ENCODE results near the gene RAF1.
"Not testable (repeated sequence)": the region's sequence is repeated elsewhere in the genome, so short reads cannot be mapped to it uniquely, and the experiment has no call there.

Gene RAF1

GRCh38 chr3:12556690-12557472 lies 107.0 kb downstream of the RAF1 start, which contains the start of gene MKRN2:
Gene MKRN2, plus strand, starts transcription at chr3:12557087. Its CDS starts 64 bp downstream, at chr3:12557151.
- DNase-seq: peak; percentile 68

- no peak for DNase-seq
Measured at GRCh38 chr3:12556314-12556689, 107.6 kb downstream of the RAF1 start.

GRCh38 chr3:12553921-12554391 lies 110.0 kb downstream of the RAF1 start:
- DNase-seq: no peak

- no peak for DNase-seq
Measured at GRCh38 chr3:12549971-12550760, 113.8 kb downstream of the RAF1 start.

- DNase-seq: no peak
Measured at GRCh38 chr3:12545473-12545791, 118.5 kb downstream of the RAF1 start, which contains the start of gene MKRN2OS. Gene MKRN2OS, minus strand, starts transcription at chr3:12545499. Its CDS starts 35 bp downstream, at chr3:12545464.

GRCh38 chr3:12544652-12545472 lies 119.1 kb downstream of the RAF1 start:
- DNase-seq: no peak

GRCh38 chr3:12543497-12543896 lies 120.4 kb downstream of the RAF1 start:
- not testable (repeated sequence) for DNase-seq

- no peak for DNase-seq
Measured at GRCh38 chr3:12541625-12542024, 122.3 kb downstream of the RAF1 start.

GRCh38 chr3:12536423-12536822 lies 127.5 kb downstream of the RAF1 start:
- DNase-seq: no peak
